HEK293 (cell line): Measurements from ENCODE around the gene LARGE1.

Experiments used
- CTCF ChIA-PET: fragments of 350-600 bp; formaldehyde crosslinking; extraction: SDS; loops from one replicate; lab custom pipeline; 2021; ENCODE audit warnings: antibody characterized with exemption; lab: Yijun Ruan, JAX
- POLR2A ChIA-PET: fragments of 300-600 bp; formaldehyde crosslinking; extraction: SDS; loops from one replicate; lab custom pipeline; 2020; ENCODE audit warnings: antibody characterized with exemption, inconsistent platforms; lab: Yijun Ruan, JAX
- H3K27ac ChIP-seq: fragments of 200-500 bp; sonication (Bioruptor generic); 2 replicates; pipeline ENCODE4 v1.5.1; 2014; ENCODE audit warnings: low read depth, low read length, control low read depth, inconsistent platforms; ENCODE audit errors: extremely low read depth
- H3K36me3 ChIP-seq, 2 experiments: fragments of 200-500 bp in 1 of 2; sonication (Bioruptor generic) in 1 of 2; 1 replicate in 1 of 2; 2 replicates in 1 of 2; pipeline ENCODE4 v1.5.1; 2014 to 2017; ENCODE audit warnings: inconsistent platforms in 2 of 2, low read length in 2 of 2; ENCODE audit not compliant: control insufficient read depth in 2 of 2, insufficient read depth in 1 of 2
- H3K4me1 ChIP-seq: fragments of 200-500 bp; sonication (Bioruptor generic); 2 replicates; pipeline ENCODE4 v1.5.1; 2014; ENCODE audit warnings: mild to moderate bottlenecking, low read length, inconsistent platforms; ENCODE audit not compliant: control insufficient read depth, insufficient read depth
- H3K4me3 ChIP-seq: 2 replicates; pipeline ENCODE4 v1.5.1; 2011; ENCODE audit warnings: low read depth, mild to moderate bottlenecking, control low read depth, low read length, moderate library complexity
- H3K9me3 ChIP-seq: fragments of 200-500 bp; sonication (Bioruptor generic); 2 replicates; pipeline ENCODE4 v1.5.1; 2014; ENCODE audit warnings: low read depth, low read length, inconsistent platforms; ENCODE audit not compliant: control insufficient read depth, insufficient read depth
- GLI4 ChIP-seq: fragments of 450-650 bp; formaldehyde crosslinking; IDR thresholded peaks from 2 replicates; pipeline ENCODE4 v1.5.1; 2016; ENCODE audit warnings: missing biosample characterization, missing genetic modification characterization
- HOXD13 ChIP-seq: sonication (generic); formaldehyde crosslinking; IDR thresholded peaks from 2 replicates; pipeline ENCODE4 v1.8.0; 2022; ENCODE audit warnings: missing genetic modification reagents, borderline replicate concordance
- REPIN1 ChIP-seq: fragments of 450-650 bp; formaldehyde crosslinking; IDR thresholded peaks from 2 replicates; pipeline ENCODE4 v1.5.1; 2017; ENCODE audit warnings: missing biosample characterization, missing genetic modification characterization, low read depth
- SALL2 ChIP-seq: fragments of 450-650 bp; formaldehyde crosslinking; IDR thresholded peaks from 2 replicates; pipeline ENCODE4 v1.5.0; 2017; ENCODE audit warnings: missing biosample characterization, mild to moderate bottlenecking, missing genetic modification characterization, borderline replicate concordance
- SCRT1 ChIP-seq: fragments of 450-650 bp; formaldehyde crosslinking; IDR thresholded peaks from 2 replicates; pipeline ENCODE4 v1.5.1; 2016; ENCODE audit warnings: missing biosample characterization, missing genetic modification characterization, borderline replicate concordance
- SCRT2 ChIP-seq: fragments of 450-650 bp; formaldehyde crosslinking; IDR thresholded peaks from 2 replicates; pipeline ENCODE4 v1.5.1; 2016; ENCODE audit warnings: missing biosample characterization, missing genetic modification characterization
- SP7 ChIP-seq: fragments of 450-650 bp; formaldehyde crosslinking; IDR thresholded peaks from 2 replicates; pipeline ENCODE4 v1.5.1; 2016; ENCODE audit warnings: missing biosample characterization, missing genetic modification characterization
- ZBTB17 ChIP-seq: fragments of 450-650 bp; formaldehyde crosslinking; IDR thresholded peaks from 2 replicates; pipeline ENCODE4 v1.5.1; 2016; ENCODE audit warnings: missing biosample characterization, missing genetic modification characterization
- ZNF146 ChIP-seq: fragments of 450-650 bp; formaldehyde crosslinking; IDR thresholded peaks from 2 replicates; pipeline ENCODE4 v1.5.1; 2016; ENCODE audit warnings: missing biosample characterization, missing genetic modification characterization
- ZNF510 ChIP-seq: fragments of 450-650 bp; formaldehyde crosslinking; IDR thresholded peaks from 2 replicates; pipeline ENCODE4 v1.5.1; 2018; ENCODE audit warnings: mild to moderate bottlenecking, missing genetic modification characterization, missing biosample characterization; ENCODE audit not compliant: insufficient replicate concordance
- ZNF521 ChIP-seq: fragments of 450-650 bp; formaldehyde crosslinking; IDR thresholded peaks from 2 replicates; pipeline ENCODE4 v1.5.1; 2017; ENCODE audit warnings: missing biosample characterization, mild to moderate bottlenecking, missing genetic modification characterization
- ZNF555 ChIP-seq: fragments of 450-650 bp; formaldehyde crosslinking; conservative IDR thresholded peaks from 2 replicates; pipeline ENCODE4 v1.5.1; 2017; ENCODE audit warnings: missing biosample characterization, mild to moderate bottlenecking, missing genetic modification characterization, inconsistent platforms
- ZNF558 ChIP-seq: fragments of 450-650 bp; formaldehyde crosslinking; IDR thresholded peaks from 2 replicates; pipeline ENCODE4 v1.5.1; 2016; ENCODE audit warnings: missing biosample characterization, missing genetic modification characterization
- ZNF621 ChIP-seq: fragments of 450-650 bp; formaldehyde crosslinking; IDR thresholded peaks from 2 replicates; pipeline ENCODE4 v1.5.1; 2017; ENCODE audit warnings: missing biosample characterization, missing genetic modification characterization
- ZNF658 ChIP-seq: fragments of 450-650 bp; formaldehyde crosslinking; IDR thresholded peaks from 2 replicates; pipeline ENCODE4; 2016; ENCODE audit warnings: missing biosample characterization, missing genetic modification characterization
- ZNF791 ChIP-seq: fragments of 450-650 bp; formaldehyde crosslinking; IDR thresholded peaks from 2 replicates; pipeline ENCODE4 v1.5.1; 2016; ENCODE audit warnings: missing biosample characterization, missing genetic modification characterization
- ZNF837 ChIP-seq: fragments of 450-650 bp; formaldehyde crosslinking; IDR thresholded peaks from 2 replicates; pipeline ENCODE4 v1.5.1; 2016; ENCODE audit warnings: missing biosample characterization, missing genetic modification characterization
- TF ChIP-seq, protein P1 (sequence below): fragments of 450-650 bp; formaldehyde crosslinking; IDR thresholded peaks from 2 replicates; pipeline ENCODE4 v1.5.1; 2016; ENCODE audit warnings: missing biosample characterization, missing genetic modification characterization
- TF ChIP-seq, protein P2 (sequence below): fragments of 450-650 bp; formaldehyde crosslinking; IDR thresholded peaks from 2 replicates; pipeline ENCODE4 v1.5.1; 2016; ENCODE audit warnings: missing biosample characterization, missing genetic modification characterization
- TF ChIP-seq, protein P3 (sequence below): fragments of 450-650 bp; formaldehyde crosslinking; IDR thresholded peaks from 2 replicates; pipeline ENCODE4 v1.5.1; 2016; ENCODE audit warnings: missing biosample characterization, missing genetic modification characterization
- TF ChIP-seq, protein P4 (sequence below): fragments of 450-650 bp; formaldehyde crosslinking; IDR thresholded peaks from 2 replicates; pipeline ENCODE4 v1.5.1; 2016; ENCODE audit warnings: missing biosample characterization, missing genetic modification characterization

Gene LARGE1

DNA sequence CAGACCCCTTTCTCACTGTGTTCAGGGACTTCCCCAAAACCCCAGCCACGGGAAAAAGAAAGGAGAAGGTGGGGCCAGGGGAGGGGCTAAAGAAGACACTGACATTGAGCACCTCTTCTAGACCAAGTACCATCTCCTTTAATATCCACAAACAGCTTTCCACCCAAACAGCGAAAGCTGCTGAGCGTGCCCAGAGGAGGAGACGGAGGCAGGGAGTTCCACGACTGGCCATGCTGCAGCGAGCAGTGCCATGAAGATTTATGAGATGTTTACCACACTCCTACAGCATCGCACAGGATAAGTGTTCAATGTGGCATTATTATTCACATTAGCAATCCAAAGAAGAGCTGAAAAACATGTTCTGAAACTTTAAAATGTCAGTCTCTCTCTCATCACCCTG is 127.4 kb downstream of the LARGE1 start:
- TF ChIP-seq, protein P1, sequence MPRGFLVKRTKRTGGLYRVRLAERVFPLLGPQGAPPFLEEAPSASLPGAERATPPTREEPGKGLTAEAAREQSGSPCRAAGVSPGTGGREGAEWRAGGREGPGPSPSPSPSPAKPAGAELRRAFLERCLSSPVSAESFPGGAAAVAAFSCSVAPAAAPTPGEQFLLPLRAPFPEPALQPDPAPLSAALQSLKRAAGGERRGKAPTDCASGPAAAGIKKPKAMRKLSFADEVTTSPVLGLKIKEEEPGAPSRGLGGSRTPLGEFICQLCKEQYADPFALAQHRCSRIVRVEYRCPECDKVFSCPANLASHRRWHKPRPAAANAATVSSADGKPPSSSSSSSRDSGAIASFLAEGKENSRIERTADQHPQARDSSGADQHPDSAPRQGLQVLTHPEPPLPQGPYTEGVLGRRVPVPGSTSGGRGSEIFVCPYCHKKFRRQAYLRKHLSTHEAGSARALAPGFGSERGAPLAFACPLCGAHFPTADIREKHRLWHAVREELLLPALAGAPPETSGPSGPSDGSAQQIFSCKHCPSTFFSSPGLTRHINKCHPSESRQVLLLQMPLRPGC (tag by site-specific recombination) = no peak
- TF ChIP-seq GLI4 (no peak), SCRT2 (tag by site-specific recombination) (no peak), SALL2 (tag by site-specific recombination) (no peak), REPIN1 (tag by site-specific recombination) (no peak), SCRT1 (tag by site-specific recombination) (no peak), ZNF521 (tag by site-specific recombination) (no peak), ZNF510 (tag by site-specific recombination) (no peak), ZNF658 (no peak), SP7 (tag by site-specific recombination) (no peak), ZBTB17 (tag by site-specific recombination) (no peak), ZNF791 (tag by site-specific recombination) (no peak), ZNF146 (no peak), ZNF558 (tag by site-specific recombination) (no peak), ZNF837 (tag by site-specific recombination) (no peak), ZNF621 (tag by site-specific recombination) (no peak), HOXD13 (CRISPR knock-in tag) (no peak)
- TF ChIP-seq, protein P2, sequence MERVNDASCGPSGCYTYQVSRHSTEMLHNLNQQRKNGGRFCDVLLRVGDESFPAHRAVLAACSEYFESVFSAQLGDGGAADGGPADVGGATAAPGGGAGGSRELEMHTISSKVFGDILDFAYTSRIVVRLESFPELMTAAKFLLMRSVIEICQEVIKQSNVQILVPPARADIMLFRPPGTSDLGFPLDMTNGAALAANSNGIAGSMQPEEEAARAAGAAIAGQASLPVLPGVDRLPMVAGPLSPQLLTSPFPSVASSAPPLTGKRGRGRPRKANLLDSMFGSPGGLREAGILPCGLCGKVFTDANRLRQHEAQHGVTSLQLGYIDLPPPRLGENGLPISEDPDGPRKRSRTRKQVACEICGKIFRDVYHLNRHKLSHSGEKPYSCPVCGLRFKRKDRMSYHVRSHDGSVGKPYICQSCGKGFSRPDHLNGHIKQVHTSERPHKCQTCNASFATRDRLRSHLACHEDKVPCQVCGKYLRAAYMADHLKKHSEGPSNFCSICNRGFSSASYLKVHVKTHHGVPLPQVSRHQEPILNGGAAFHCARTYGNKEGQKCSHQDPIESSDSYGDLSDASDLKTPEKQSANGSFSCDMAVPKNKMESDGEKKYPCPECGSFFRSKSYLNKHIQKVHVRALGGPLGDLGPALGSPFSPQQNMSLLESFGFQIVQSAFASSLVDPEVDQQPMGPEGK (tag by site-specific recombination) = no peak
- TF ChIP-seq, protein P3, sequence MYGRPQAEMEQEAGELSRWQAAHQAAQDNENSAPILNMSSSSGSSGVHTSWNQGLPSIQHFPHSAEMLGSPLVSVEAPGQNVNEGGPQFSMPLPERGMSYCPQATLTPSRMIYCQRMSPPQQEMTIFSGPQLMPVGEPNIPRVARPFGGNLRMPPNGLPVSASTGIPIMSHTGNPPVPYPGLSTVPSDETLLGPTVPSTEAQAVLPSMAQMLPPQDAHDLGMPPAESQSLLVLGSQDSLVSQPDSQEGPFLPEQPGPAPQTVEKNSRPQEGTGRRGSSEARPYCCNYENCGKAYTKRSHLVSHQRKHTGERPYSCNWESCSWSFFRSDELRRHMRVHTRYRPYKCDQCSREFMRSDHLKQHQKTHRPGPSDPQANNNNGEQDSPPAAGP (tag by site-specific recombination) = no peak
- TF ChIP-seq, protein P4, sequence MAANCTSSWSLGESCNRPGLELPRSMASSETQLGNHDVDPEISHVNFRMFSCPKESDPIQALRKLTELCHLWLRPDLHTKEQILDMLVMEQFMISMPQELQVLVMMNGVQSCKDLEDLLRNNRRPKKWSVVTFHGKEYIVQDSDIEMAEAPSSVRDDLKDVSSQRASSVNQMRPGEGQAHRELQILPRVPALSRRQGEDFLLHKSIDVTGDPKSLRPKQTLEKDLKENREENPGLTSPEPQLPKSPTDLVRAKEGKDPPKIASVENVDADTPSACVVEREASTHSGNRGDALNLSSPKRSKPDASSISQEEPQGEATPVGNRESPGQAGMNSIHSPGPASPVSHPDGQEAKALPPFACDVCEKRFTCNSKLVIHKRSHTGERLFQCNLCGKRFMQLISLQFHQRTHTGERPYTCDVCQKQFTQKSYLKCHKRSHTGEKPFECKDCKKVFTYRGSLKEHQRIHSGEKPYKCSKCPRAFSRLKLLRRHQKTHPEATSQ (tag by site-specific recombination) = no peak
- H3K4me3 ChIP-seq = no peak overlapping the region
- ChIA-PET CTCF (interaction anchor here (0.8 kb wide), 1 partner anchor 10 kb away, joined by 3 read pairs; no protein-coding TSS in a partner anchor), POLR2A (no interaction called here)
- H3K36me3 ChIP-seq = no peaks in the 10 kb centered on the region
- no peaks in the 10 kb centered on the region for H3K9me3 ChIP-seq
- no peak overlapping the region for H3K27ac ChIP-seq
- no peaks in the 10 kb centered on the region for H3K4me1 ChIP-seq

DNA sequence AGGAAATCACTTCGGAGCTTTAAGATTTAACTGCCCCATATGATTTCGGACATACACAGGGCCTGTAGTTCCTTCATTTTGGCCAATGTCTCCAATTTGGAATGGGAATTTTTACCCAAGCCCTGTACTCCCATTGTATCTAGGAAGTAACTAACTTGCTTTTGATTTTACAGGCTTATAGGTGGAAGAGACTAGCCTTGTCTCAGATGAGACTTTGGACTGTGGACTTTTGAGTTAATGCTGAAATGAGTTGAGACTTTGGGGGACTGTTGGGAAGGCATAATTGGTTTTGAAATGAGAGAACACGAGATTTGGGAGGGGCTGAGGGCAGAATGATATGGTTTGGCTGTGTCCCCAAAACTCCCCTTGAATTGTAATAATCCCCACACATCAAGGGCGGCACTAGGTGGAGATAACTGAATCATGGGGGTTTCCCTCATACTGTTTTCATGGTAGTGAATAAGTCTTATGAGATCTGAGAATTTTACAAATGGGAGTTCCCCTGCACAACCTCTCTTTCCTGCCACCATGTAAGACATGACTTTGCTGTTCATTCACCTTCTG is 130.5 kb downstream of the LARGE1 start:
- CTCF ChIA-PET = no interaction called here
- H3K27ac ChIP-seq = no peak overlapping the region
- no peak for TF ChIP-seq ZNF555 (tag by site-specific recombination)
- no peaks in the 10 kb centered on the region for H3K9me3 ChIP-seq
- H3K4me1 ChIP-seq = 0 out of 2 replicates have a peak, but pooled peaks cover 5% of the 10 kb centered on the region
- POLR2A ChIA-PET = no interaction called here
- no peak overlapping the region for H3K4me3 ChIP-seq
- H3K36me3 ChIP-seq = no peaks in the 10 kb centered on the region
